ENCODE results near the gene COLEC11. TPM values are rescaled to one million over a fixed set of nuclear protein-coding genes. Genes with fewer than 3 reads are reported as not detected.

The COLEC11 gene
- total and polyA plus RNA-seq, 2 of the 13 experiments (the other 11 are each of a cell fraction or from before 2014, with no cell fraction given), result 1.5 to 3.0 TPM

DNA sequence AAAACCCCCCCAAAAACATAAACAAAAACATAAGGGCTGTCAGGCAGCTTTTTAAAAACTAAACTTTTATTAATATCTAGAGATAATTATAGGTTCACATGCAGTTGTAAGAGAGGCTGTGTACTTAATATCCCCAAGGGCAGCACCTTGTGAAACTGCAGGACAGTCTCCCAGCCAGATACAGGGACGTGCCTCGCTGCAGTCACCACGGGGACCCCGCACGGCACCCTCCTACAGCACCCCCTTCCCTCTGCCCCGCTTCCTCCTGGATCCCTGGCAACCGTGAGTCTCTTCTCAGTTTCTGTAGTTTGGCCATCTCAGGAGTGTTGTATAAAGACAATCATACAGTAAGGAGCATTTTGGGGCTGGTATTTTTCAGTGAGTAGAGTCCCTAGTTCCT lies 6.8 kb upstream of the COLEC11 start:
- Histone ChIP-seq H3K9me3 (ENCODE audit: low read length) (no peaks in the 10 kb centered on the region), H4K20me1 (ENCODE audit: insufficient read depth, low read length) (no peaks in the 10 kb centered on the region), H3K4me2 (ENCODE audit: low read depth, low read length) (no peak overlapping the region), H3K79me2 (ENCODE audit: insufficient read depth, low read length) (peaks cover 6% of the 10 kb centered on the region), H3K9ac (ENCODE audit: insufficient read depth, low read depth, low read length) (no peak overlapping the region), H3K4me3 (replicated peaks in 1 of 3; ENCODE audit: insufficient read depth in 1 of 3, low read depth in 2 of 3, low read length in 3 of 3) (no peak overlapping the region), H2AFZ (ENCODE audit: low read length) (no peak overlapping the region), H3K27me3 (ENCODE audit: control insufficient read depth in 1 of 2, insufficient read depth in 2 of 2, low read length in 2 of 2) (no peaks in the 10 kb centered on the region), H3K4me1 (ENCODE audit: insufficient read depth, low read length) (peaks cover 40% of the 10 kb centered on the region), H3K36me3 (replicated peaks in 1 of 2; ENCODE audit: control insufficient read depth in 1 of 2, insufficient read depth in 2 of 2, low read length in 2 of 2) (peaks cover 0 to 4% of the 10 kb centered on the region in 2 experiments; a peak in 1 of 5 replicates), H3K27ac (ENCODE audit: extremely low read length, insufficient read depth, low read length) (no peak overlapping the region)
- POLR2A ChIA-PET, result interaction anchor here (1.2 to 5.4 kb wide), 3 partner anchors 13 to 30 kb away, joined by 4 to 46 read pairs (median 6); partner anchors contain the start of genes RNASEH1 and RPS7
- FAIRE-seq (no peak), DNase-seq (ENCODE audit: low spot score) (no peak), ATAC-seq (no peak)
- intact Hi-C loops (cut with micrococcal nuclease; ENCODE audit: unreplicated experiment) (no loop called here), in situ Hi-C loops (cut with HindIII; ENCODE audit: extremely low pct_ligation_motif_present, low pct_unique_long_range_greater_than_20kb) (no loop called here)
- BruUV-seq (replicated peaks), result no TSS peak
- WGBS (ENCODE audit: low lambda C conversion rate), result 97% methylated on average over 7 of the region's 7 CpGs
- CTCF ChIA-PET (ENCODE audit: low intra/inter-chr PET ratio, low total read pairs), result no interaction called here
- TF ChIP-seq FOXP4 (CRISPR knock-in tag; IDR thresholded peaks at IDR 0.05) (no peak), POGZ (CRISPR knock-in tag; IDR thresholded peaks at IDR 0.05) (no peak), POLR2AphosphoS5 (IDR thresholded peaks at IDR 0.05; ENCODE audit: low read depth, low read length) (no peak), TAF1 (CRISPR knock-in tag; IDR thresholded peaks at IDR 0.05) (no peak), AKAP8 (CRISPR knock-in tag; IDR thresholded peaks at IDR 0.05) (no peak), ZBTB7A (CRISPR knock-in tag; IDR thresholded peaks at IDR 0.05) (no peak), ZNF142 (CRISPR knock-in tag; IDR thresholded peaks at IDR 0.05) (no peak), ELF3 (CRISPR knock-in tag; IDR thresholded peaks at IDR 0.05) (no peak), AGO1 (IDR thresholded peaks at IDR 0.05; ENCODE audit: low read depth, low read length, poor library complexity, severe bottlenecking) (no peak), THAP11 (CRISPR knock-in tag; IDR thresholded peaks at IDR 0.05) (no peak), ZNF780A (CRISPR knock-in tag; IDR thresholded peaks at IDR 0.05) (no peak), HOXA5 (CRISPR knock-in tag; IDR thresholded peaks at IDR 0.05) (no peak), SP4 (CRISPR knock-in tag; IDR thresholded peaks at IDR 0.05) (no peak), TCF7 (IDR thresholded peaks at IDR 0.05; ENCODE audit: low read depth) (no peak)
- TF ChIP-seq, protein P1, sequence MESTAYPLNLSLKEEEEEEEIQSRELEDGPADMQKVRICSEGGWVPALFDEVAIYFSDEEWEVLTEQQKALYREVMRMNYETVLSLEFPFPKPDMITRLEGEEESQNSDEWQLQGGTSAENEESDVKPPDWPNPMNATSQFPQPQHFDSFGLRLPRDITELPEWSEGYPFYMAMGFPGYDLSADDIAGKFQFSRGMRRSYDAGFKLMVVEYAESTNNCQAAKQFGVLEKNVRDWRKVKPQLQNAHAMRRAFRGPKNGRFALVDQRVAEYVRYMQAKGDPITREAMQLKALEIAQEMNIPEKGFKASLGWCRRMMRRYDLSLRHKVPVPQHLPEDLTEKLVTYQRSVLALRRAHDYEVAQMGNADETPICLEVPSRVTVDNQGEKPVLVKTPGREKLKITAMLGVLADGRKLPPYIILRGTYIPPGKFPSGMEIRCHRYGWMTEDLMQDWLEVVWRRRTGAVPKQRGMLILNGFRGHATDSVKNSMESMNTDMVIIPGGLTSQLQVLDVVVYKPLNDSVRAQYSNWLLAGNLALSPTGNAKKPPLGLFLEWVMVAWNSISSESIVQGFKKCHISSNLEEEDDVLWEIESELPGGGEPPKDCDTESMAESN (CRISPR knock-in tag; conservative IDR thresholded peaks at IDR 0.05), result no peak
- TF ChIP-seq, protein P2, sequence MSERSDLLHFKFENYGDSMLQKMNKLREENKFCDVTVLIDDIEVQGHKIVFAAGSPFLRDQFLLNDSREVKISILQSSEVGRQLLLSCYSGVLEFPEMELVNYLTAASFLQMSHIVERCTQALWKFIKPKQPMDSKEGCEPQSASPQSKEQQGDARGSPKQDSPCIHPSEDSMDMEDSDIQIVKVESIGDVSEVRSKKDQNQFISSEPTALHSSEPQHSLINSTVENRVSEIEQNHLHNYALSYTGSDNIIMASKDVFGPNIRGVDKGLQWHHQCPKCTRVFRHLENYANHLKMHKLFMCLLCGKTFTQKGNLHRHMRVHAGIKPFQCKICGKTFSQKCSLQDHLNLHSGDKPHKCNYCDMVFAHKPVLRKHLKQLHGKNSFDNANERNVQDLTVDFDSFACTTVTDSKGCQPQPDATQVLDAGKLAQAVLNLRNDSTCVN (CRISPR knock-in tag; IDR thresholded peaks at IDR 0.05; ENCODE audit: borderline replicate concordance), result no peak
